Activated T-helper 1 cell treated with anti-CD3 and anti-CD28 coated beads, Interleukin-2, amount 50 U/mL, for 16 hours (primary cell): ENCODE results near the gene CD79A.

Experiments
- DNase-seq, 2 donors: peaks; one replicate each; pipeline ENCODE4 v3.0.0-alpha.2; 2020; ENCODE audit warnings: low read depth in 1 of 2, low spot score in 1 of 2

Gene CD79A

DNA sequence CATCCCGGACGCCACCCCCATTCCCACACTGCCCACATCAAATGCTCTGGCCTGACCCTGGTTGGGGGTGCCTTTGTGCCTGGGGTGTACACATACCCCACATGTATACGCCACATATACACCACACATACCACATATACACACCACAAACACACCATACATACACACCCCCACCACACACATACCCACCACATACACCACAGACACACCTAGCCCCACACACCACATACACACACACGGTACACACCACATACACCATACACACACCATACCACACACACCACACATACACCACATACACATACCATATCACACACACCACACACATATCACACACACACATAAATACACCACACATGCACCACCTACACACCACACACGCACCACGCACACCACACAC is 41.0 kb downstream of the CD79A start:
- DNase-seq: no peak

DNA sequence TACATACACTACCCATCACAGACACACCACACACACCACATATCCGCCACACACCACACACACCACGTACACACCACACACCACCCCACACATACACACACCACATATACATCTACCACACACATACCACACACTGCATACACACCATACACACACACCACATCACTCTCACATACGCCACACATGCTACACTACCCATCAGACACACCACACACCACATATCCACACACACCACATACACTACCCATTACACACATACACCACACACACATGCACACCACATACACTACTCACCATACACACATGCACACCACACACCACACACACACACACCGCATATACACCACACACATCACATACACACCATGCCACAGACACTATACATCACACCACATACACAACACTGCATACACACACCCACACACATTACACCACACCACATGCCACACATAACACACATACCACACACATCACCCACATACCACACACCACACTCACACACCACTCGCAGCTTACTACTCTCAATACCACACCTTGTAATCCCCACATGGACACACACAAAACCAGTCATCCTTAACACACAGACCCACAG is 41.7 kb downstream of the CD79A start:
- DNase-seq: no peak

DNA sequence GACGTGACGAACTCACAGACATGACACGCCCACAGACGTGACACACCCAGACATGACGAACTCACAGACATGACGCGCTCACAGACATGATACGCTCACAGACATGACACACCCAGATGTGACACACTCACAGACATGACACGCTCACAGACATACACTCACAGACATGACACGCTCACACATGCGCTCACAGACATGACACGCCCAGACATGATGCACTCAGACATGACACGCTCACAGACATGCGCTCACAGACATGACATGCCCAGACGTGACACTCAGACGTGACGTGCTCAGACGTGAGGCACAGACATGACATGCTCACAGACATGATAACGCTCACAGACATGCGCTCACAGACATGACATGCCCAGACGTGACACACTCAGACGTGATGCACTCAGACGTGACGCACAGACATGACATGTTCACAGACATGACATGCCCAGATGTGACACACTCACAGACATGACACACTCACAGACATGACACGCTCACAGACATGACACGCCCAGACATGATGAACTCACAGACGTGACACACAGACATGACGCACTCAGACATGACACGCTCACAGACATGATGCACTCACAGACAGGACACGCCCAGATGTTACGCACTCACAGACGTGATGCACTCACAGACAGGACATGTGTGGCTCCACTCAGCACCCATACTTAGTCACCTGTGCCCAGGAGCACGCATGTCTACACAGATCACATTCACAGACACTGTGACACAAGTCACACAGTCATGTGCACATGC is 43.1 kb downstream of the CD79A start:
- no peak for DNase-seq

- DNase-seq: no peak
Measured at GRCh38 chr19:41920882-41921576, 44.0 kb downstream of the CD79A start.

GRCh38 chr19:41921577-41922576 is 44.8 kb downstream of the CD79A start:
- no peak for DNase-seq

GRCh38 chr19:41922585-41922984 is 45.5 kb downstream of the CD79A start:
- no peak for DNase-seq

DNA sequence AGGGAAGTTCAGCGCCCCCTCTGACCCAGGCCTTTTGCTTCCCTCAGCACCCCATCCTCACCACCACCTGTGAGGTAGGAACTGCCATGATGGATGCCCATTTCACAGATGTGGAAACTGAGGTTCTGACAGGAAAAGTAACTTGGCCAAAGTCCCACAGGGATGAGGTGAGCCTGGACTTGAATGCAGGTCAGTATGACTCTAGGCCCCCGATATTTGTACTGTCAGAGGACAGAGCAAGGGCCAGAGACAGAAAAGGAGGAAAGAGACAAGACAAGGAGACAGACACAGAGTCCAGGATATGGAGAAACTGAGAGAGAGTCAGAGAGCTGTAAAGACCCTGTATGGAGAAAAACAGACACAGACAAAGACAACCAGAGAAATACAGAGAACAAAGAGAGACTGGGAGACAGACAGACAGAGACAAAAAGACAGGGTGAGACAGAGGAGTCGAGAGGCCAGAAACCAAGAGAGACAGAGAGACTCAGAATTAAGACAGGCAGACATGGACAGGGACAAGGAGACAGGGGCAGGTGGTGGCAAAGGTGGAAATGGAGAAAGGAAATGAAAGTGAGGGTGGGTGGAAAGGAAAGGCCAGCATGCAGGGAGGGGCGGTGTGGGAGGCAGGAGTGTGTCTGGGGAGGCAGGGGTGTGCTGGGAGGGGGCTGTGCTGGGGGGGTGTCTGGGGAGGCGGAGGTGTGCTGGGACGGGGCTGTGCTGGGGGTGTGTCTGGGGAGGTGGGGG is 46.1 kb downstream of the CD79A start:
- DNase-seq: no peak

DNA sequence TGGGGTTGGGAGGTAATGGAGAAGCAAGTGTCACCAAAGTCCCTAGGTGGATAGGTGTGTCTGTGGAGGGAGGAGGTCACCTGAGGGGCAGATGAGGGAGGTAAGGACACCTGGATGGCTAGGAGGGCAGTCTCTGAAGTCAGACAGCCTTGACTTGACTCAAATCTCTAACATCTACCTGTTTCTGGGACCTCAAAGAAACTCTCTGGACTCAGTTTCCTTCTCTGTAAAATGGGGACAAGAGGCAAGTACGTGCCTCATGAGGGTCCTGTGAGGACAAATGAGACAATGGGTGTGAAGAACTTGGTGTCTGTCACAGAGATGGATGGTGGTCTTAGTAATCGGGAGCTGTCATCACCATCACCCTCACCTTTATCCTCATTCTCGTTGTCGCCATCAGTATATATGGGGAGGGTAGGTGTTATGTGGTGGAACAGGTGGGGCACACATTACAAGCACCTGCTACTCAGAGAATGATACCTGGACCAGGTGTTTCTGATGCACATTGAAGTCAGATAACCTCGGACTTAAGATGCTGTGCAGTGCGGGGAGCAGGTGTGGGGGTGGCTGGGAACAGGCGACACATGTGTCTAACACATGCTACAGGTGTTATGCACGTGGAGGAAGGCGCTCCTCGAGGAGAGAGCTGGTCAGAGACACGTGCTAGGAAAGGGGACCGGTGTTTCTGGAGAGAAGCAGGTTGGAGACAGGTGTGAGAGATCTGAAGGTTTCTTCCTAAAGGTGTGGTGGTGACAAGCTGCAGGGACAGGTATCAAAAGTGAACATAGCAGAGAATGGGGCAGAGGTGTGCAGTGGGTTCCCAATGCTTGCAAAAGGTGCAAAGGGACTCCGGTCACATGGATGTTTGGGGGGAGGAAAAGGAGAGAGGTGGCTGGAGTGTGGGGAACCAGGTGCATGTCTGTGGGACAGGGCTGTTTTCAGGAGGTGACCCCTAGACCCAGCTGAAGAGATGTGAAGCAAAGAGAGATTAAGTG is 47.4 kb downstream of the CD79A start:
- DNase-seq: no peak

GRCh38 chr19:41925208-41926003 is 48.3 kb downstream of the CD79A start:
- DNase-seq: no peak

GRCh38 chr19:41926028-41926762 is 49.1 kb downstream of the CD79A start:
- no peak for DNase-seq

DNA sequence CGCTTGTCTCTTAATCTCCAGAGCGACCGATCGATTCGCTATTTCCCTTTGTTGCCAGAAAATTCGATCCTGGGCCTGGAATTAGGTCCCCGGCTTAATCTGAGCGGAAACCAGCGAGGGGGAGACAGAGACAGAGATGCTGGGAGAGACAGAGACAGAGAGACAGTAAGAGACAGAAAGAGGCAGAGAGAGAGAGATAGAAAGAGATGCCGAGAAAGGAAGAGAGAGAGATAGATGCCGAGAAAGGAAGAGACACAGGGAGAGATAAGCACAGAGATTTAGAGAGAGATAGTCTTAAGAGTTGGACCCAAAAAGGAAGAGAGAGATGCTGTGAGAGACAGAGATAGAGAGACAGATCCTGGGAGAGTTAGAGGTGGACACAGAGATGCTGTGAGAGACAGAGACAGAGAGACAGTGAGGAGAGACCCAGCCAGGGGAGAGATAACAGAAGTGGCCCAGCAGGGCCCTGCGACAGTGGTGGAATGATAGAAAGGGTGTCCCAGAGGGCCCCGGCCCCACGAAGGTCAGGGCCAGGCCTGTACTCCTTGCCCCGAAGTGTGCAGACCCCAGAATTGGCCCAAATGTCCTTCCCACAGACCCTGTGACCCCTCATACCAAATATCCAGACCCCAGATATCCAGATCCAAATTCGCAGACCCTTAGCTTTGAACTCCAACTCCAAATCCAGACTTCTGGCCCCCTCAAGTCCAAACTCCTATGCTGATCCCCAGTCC is 49.9 kb downstream of the CD79A start:
- DNase-seq: no peak

DNA sequence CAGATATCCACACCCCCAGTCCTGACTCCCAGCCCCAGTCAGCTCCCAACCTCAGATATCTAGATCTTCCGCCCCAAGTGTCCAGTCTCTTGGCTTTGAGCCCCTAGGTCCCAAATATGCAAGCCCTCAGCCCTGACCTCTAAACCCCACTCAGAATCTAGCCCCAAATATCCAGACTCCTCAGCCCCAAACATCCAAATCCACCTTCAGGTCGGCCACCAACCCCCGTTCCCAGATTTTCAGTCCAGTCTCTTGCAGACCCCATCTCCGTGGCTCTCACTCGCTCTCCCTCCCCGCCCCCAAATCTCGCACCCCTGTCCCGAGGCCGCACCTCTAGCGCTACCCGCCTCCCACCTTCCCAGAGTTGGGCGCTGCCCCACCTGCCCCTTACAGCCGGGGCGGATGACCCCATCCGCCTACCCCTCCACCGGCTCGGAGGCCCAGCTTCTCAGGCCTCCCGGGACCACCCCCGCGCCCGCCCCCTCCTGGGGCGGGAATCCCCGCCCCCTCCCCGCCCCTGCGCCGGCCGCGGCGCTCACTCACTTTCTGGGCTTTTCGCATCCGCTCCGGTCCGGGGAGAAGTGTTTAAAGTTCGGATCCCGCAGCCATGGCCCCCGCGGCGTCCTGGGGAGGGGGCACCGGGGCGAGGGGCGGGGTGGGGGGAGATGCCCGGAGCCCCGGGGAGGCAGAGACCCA is 50.6 kb downstream of the CD79A start:
- no peak for DNase-seq

- DNase-seq: no peak
Measured at GRCh38 chr19:41928221-41928683, 51.2 kb downstream of the CD79A start, which contains the start of gene ERFL. ERFL (minus strand) TSS chr19:41928449; CDS start chr19:41912919, 15,530 bp downstream.

- DNase-seq: no peak
Measured at GRCh38 chr19:41928754-41929535, 51.9 kb downstream of the CD79A start.

GRCh38 chr19:41929536-41930071 is 52.5 kb downstream of the CD79A start:
- no peak for DNase-seq
